BE2C (cell line): ENCODE data around the gene TCF7L1.
A peak's percentile ranks its signal among the peaks of the same experiment; 100 is the strongest.

Source experiments
- DNase-seq: peaks from one replicate; pipeline ENCODE4 v3.0.0-alpha.2; 2020
- H3K27me3 ChIP-seq: fragments of 250-450 bp; sonication (Bioruptor Pico); 2 replicates; pipeline ENCODE4 v1.5.1; 2020; ENCODE audit warnings: mild to moderate bottlenecking
- H3K36me3 ChIP-seq: fragments of 250-450 bp; sonication (Bioruptor Pico); 2 replicates; pipeline ENCODE4 v1.5.1; 2020; ENCODE audit warnings: mild to moderate bottlenecking
- H3K4me1 ChIP-seq: fragments of 250-450 bp; sonication (Bioruptor Pico); 2 replicates; pipeline ENCODE4 v1.5.1; 2020
- H3K4me3 ChIP-seq: 2 replicates; pipeline ENCODE4 v1.5.1; 2011; ENCODE audit warnings: low read depth, low read length
- H3K9me3 ChIP-seq: fragments of 250-450 bp; sonication (Bioruptor Pico); 2 replicates; pipeline ENCODE4 v1.5.1; 2020
- TF ChIP-seq, protein P1 (sequence below): IDR thresholded peaks from 2 replicates; pipeline ENCODE4 v1.5.1; 2012; ENCODE audit warnings: mild to moderate bottlenecking, low read depth, low read length

Gene TCF7L1

DNA sequence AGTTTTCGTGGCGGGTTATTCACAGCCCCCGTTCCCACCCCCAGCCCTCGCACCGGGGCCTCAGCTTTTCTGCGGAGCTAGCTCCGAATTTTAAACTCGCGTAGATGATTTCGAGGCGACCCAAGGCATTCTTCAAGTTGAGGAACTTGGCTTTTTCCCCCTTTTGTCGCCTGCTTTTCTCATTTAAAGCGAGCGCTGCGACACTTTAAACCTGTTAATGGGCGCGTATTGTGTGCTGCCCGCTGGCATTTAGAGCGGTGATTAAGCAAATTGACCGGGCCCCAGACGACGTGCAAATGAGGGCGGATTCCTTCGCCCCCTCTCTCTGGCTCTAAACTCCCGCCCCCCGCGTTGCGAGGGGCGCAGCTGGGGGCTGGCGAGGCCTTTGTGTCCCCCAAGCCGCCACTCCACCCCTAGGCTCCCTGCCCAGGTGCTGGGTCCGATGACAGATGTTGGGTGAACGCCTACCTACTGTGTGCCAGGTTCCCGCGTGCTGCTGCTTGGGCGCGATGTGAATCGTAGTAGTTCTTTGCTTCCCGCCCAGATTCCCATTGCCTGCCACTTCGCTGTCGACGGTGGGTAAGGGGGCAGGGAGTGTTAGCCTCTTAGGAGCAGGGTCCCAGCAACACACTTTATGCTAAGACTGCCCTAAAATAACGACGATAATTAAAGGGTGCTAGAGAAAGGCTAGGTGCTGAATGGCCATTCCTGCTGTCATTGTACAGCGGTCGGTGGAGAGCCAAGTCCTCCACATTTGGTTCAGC lies 1.9 kb downstream of the TCF7L1 start:
- Histone ChIP-seq H3K4me1 (no peaks in the 10 kb centered on the region), H3K27me3 (peaks cover 30% of the 10 kb centered on the region), H3K4me3 (no peak overlapping the region), H3K36me3 (no peaks in the 10 kb centered on the region), H3K9me3 (no peaks in the 10 kb centered on the region)
- DNase-seq = no peak
- TF ChIP-seq, protein P1, sequence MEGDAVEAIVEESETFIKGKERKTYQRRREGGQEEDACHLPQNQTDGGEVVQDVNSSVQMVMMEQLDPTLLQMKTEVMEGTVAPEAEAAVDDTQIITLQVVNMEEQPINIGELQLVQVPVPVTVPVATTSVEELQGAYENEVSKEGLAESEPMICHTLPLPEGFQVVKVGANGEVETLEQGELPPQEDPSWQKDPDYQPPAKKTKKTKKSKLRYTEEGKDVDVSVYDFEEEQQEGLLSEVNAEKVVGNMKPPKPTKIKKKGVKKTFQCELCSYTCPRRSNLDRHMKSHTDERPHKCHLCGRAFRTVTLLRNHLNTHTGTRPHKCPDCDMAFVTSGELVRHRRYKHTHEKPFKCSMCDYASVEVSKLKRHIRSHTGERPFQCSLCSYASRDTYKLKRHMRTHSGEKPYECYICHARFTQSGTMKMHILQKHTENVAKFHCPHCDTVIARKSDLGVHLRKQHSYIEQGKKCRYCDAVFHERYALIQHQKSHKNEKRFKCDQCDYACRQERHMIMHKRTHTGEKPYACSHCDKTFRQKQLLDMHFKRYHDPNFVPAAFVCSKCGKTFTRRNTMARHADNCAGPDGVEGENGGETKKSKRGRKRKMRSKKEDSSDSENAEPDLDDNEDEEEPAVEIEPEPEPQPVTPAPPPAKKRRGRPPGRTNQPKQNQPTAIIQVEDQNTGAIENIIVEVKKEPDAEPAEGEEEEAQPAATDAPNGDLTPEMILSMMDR = no peak

DNA sequence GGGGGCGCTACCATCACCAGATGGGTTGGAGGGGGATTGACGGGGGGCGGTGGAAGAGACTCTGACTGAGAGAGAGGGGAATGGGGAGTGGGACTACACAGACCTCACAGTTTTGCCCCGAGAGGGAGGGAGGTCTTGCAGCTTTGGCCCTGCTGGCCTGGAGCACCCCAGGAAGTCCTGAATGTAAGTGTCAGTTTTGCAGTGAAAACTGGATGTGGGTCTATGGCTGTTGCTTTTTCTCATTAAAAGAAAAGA lies 2.4 kb downstream of the TCF7L1 start:
- Histone ChIP-seq H3K4me3 (no peak overlapping the region), H3K36me3 (no peaks in the 10 kb centered on the region), H3K9me3 (no peaks in the 10 kb centered on the region), H3K27me3 (peaks cover 30% of the 10 kb centered on the region), H3K4me1 (no peaks in the 10 kb centered on the region)
- no peak for DNase-seq
- TF ChIP-seq, protein P1 = no peak

DNA sequence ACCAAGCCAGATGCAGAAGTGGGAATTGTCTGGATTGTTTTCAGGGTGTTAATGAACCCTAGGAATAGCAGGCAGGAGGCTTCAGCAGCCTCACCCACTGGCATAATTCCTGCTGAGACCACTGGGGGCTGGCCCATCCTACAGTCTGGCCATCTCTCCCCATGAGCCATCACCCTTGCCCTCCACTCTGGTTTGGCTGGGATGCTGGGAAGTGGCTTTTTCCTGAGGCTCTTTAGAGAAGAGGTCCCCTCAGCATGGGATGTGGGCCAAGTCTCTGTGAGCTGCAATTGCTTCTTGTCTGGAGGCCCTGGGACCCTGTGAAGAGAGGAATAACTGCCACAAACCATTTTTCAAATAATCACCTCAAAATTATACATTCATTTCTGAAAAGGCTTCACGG lies 4.0 kb downstream of the TCF7L1 start:
- Histone ChIP-seq H3K4me1 (no peaks in the 10 kb centered on the region), H3K9me3 (no peaks in the 10 kb centered on the region), H3K27me3 (peaks cover 29% of the 10 kb centered on the region), H3K36me3 (no peaks in the 10 kb centered on the region), H3K4me3 (no peak overlapping the region)
- DNase-seq = no peak
- TF ChIP-seq, protein P1 = no peak

DNA sequence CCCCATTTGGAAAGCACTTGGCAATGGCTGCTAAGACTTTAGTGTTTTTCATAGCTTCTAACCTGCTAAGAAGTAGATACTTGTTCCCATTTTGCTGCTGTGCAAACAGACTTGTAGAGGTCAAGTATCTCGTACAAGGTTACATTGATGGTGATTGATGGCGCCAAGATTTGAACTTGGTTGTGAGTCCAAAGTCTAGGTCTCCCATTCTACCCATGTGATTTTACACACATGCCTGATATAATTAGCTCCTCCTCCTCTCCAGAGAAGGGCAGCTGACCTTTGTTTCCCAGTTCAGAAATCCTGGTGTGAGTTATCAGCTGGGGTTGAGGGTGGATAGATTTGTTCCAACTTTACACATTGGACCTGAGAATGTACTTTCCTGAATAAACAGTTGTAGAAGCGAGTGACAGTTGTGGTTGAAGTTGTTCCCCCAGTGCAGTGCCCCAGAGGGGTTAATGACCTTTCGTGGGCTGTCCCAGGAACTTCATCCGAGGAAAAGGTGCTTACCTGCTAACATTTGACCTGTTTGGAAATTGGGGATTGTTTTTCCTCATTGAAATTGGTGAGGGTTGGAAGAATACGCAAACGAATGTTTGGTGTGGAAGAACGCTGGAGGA lies 10.4 kb downstream of the TCF7L1 start:
- H3K36me3 ChIP-seq = no peaks in the 10 kb centered on the region
- H3K4me1 ChIP-seq = no peaks in the 10 kb centered on the region
- TF ChIP-seq, protein P1 = no peak

DNA sequence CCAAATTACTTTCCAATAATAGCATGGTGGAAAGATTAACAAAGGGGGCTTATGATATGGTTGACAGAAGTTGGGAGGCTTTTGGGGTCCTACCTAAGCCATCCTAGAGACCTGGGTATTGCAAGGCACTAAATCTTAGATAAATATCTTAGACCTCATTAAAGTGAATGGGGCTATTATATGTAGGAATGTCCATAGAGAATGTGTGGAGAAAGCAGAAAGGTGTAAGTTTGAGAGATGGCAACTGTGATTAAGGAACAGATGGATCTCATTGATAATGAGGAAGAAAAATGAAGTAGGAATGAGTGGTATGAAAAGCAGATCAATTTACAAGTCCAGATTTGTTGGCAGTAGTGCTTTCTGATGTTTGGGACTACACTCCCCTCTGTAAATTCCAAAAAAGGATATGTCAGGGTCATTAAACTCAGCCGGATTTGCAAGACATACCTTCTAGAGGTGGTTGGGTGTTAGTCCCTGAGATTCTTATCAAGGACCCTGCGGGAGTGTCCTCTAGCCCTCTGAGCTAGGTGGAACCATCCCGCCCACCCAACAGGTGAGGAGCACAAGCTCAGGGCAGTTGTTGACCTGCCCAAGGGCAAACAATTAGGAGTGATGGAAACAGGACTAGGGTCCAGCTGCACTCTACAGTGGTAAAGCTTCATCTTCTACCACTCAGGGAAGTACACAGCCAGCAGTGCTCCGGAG lies 12.1 kb downstream of the TCF7L1 start:
- TF ChIP-seq, protein P1 = no peak
- no peak for DNase-seq
- no peaks in the 10 kb centered on the region for H3K27me3 ChIP-seq

More for the DNA sequence above, 10.4 kb downstream of the TCF7L1 start:
- no peaks in the 10 kb centered on the region for H3K9me3 ChIP-seq
- no peak for DNase-seq
- no peaks in the 10 kb centered on the region for H3K27me3 ChIP-seq
- no peak overlapping the region for H3K4me3 ChIP-seq

DNA sequence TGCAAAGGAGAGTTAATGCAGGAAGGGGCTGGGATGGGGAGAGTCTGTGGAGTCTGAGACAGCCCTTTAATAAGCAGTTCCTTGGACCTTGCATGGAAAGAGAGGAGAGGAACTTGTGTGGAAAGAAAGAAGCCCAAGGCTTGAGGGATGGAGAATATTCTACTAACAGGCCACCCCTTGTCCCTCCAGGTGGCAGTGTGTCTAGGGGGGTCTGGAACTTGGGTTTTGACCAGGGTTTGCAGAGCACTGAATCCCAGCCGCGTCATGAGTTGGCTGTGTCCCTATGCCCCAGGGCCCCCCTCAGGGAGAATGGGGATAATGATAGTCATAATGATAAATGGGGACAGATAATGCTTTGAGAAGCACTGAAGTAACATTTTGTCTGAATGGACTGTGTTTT lies 15.0 kb downstream of the TCF7L1 start:
- Histone ChIP-seq H3K4me3 (no peak overlapping the region), H3K36me3 (no peaks in the 10 kb centered on the region), H3K27me3 (no peaks in the 10 kb centered on the region), H3K4me1 (no peaks in the 10 kb centered on the region), H3K9me3 (no peaks in the 10 kb centered on the region)
- no peak for DNase-seq
- TF ChIP-seq, protein P1 = peak; percentile 8; the same call in 1 of the 2 replicates

More for the DNA sequence above, 12.1 kb downstream of the TCF7L1 start:
- no peak overlapping the region for H3K4me3 ChIP-seq
- no peaks in the 10 kb centered on the region for H3K36me3 ChIP-seq
- no peaks in the 10 kb centered on the region for H3K4me1 ChIP-seq
- H3K9me3 ChIP-seq = no peaks in the 10 kb centered on the region
